ENCODE data around the gene SND1. TPM values are rescaled to one million over a fixed set of nuclear protein-coding genes. Genes with fewer than 3 reads are reported as not detected.

The SND1 gene
- polyA plus RNA-seq, 3 donors: 67.1 to 171 (median 69.6) TPM

- H3K27ac ChIP-seq (ENCODE audit: low read depth, low read length): no peak overlapping the region
- WGBS, 3 donors: 82 to 95% (median 90%) methylated on average over 1 of the region's 1 CpG
These were observed 124.9 kb downstream of the SND1 start for GRCh38 chr7:127776776-127777386.

GRCh38 chr7:127780489-127780888, 128.5 kb downstream of the SND1 start:
- no peak overlapping the region for H3K27ac ChIP-seq (ENCODE audit: low read depth, low read length)
- WGBS, 3 donors: 93 to 100% (median 93%) methylated on average over 1 of the region's 1 CpG

GRCh38 chr7:127781081-127781480, 129.1 kb downstream of the SND1 start:
- H3K27ac ChIP-seq (ENCODE audit: low read depth, low read length): no peak overlapping the region
- 40 to 63% (median 56%) methylated on average over 4 of the region's 4 CpGs for WGBS, 3 donors

DNA sequence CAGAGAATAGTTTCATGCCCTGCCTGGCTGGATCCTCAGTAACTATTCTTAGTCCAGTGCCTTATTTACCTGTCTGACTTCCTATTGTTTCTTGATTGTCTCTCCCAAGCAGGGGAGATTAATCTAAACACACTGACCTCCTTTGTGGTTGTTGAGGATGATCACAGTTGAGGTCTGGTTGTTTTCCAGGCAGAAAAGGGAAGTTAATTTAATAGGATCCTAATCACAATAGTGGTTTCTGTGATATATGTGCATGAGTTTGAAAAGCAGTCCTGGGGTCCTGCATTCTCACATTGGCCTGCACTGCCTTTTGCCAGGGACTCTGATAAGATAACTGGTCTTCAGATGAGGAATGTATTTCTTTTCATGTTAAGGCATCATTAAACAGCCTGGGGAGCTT, 130.1 kb downstream of the SND1 start:
- no peak overlapping the region for H3K27ac ChIP-seq (ENCODE audit: low read depth, low read length)

DNA sequence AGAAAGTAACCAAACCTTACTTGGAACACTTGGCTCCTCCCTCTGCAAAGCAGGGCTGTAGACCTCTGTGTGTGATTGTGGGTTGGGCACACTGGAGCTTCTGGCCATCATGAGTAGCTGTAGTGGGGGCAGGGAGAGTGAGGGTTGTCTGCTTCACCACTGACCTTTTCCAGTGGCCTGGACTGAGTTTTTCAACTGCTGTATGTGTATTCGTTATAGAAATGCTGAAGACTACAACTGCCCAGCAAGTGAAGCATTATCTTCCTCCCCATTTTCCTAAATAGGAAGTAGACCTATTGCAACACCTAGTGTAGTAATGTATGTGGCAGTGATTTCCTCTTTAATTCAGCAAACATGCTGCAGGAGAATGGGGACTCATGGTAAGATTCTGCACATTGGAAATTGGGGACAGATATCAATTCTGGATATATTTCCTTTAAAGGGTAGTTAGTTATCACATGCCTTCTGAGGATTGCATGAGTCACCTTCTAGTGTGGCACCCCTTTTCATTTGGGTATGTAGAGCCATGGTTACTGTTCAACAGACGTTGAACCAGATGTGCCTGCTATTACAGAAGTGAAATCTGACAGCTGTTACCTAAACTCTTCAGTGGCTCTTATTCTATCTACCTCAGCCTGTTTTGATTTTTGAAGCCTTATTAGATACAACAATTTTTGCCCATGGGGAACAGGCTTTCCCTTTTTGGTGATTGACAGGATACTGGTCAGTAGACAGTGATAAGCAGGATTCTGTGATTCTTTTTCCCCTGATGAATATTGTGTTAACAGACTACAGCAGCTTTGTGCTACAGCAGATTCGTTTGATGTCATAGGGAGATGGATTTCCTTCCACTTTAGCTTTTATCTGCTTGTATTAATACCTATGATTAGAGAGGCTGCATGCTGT, 130.9 kb downstream of the SND1 start:
- no peak overlapping the region for H3K27ac ChIP-seq (ENCODE audit: low read depth, low read length)
- WGBS, 3 donors: 53 to 65% (median 60%) methylated on average over 3 of the region's 3 CpGs

- no peak overlapping the region for H3K27ac ChIP-seq (ENCODE audit: low read depth, low read length)
- WGBS, 3 donors: 96 to 100% (median 98%) methylated on average over 1 of the region's 1 CpG
These were observed 134.2 kb downstream of the SND1 start for GRCh38 chr7:127786184-127786583.

DNA sequence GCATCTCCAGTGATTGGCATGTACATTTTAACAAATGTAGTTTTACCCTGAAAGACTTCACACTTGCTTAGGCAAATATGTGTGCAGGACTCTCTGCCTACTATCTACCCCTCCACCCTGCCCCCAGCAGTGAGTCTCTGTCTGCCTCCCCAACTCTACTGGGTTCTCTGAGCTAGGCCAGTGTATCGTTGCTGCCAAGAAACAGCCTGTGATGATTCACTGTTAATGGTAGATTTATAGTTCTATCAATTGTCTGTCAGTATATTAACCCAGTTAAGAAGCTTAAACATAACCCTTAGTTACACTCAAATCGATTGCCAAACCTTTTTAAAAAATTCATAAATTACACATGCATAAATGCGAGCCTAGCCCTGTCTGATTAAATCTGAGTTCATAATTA, 137.0 kb downstream of the SND1 start:
- no peak overlapping the region for H3K27ac ChIP-seq (ENCODE audit: low read depth, low read length)
- 90 to 94% (median 91%) methylated on average over 3 of the region's 3 CpGs for WGBS, 3 donors

- WGBS, 3 donors: 70 to 90% (median 80%) methylated on average over 6 of the region's 6 CpGs
- H3K27ac ChIP-seq (ENCODE audit: low read depth, low read length): no peak overlapping the region
These were observed 139.6 kb downstream of the SND1 start for GRCh38 chr7:127791446-127792189.

- 83 to 94% (median 89%) methylated on average over 5 of the region's 5 CpGs for WGBS, 3 donors
- no peak overlapping the region for H3K27ac ChIP-seq (ENCODE audit: low read depth, low read length)
These were observed 140.7 kb downstream of the SND1 start for GRCh38 chr7:127792528-127793342.

GRCh38 chr7:127793582-127793981, 141.6 kb downstream of the SND1 start:
- no peak overlapping the region for H3K27ac ChIP-seq (ENCODE audit: low read depth, low read length)
- WGBS, 3 donors: 66 to 87% (median 75%) methylated on average over 4 of the region's 4 CpGs

DNA sequence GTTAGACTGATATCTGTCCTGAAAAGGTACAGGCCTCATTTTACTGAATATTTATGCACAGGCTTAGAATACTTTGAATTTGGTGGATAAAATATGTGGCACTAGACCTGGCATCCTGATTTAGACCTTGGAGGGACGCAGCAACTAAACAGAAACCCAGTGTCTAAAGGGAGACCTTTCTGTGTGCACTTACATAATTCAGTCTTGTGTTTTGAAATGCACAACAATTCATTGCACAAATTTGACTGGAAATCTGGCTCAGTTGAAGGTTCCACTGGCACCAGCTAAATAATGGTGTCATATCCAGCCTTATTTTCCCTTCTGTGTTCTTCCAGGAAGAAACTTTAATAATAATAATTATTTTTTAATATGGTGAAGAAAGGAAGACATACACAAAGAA, 142.1 kb downstream of the SND1 start:
- no peak overlapping the region for H3K27ac ChIP-seq (ENCODE audit: low read depth, low read length)
- 49 to 83% (median 54%) methylated on average over 1 of the region's 1 CpG for WGBS, 3 donors

- no peak overlapping the region for H3K27ac ChIP-seq (ENCODE audit: low read depth, low read length)
- WGBS, 3 donors: 66 to 80% (median 71%) methylated on average over 4 of the region's 4 CpGs
These were observed 142.6 kb downstream of the SND1 start for GRCh38 chr7:127794551-127794950.

DNA sequence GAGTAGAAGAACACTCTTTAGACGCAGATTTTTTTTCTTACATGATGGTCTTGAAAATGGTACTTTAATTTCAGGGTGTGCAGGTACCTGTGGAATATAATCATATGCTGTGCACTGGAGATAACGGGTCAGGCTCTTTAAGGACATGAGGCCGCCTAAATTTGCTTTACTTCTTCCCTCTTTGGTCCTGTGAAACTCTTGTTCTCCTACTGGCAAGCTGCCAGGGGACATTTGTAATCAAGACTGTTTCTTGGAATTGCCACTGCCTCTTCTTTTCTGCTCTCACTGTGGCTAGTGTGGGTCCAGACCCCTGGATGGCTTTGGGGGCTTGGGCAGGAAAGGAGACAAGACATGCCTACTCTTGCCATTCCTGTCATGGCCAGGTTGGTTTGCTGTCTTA, 146.0 kb downstream of the SND1 start:
- 58 to 66% (median 62%) methylated on average over 3 of the region's 3 CpGs for WGBS, 3 donors
- H3K27ac ChIP-seq (ENCODE audit: low read depth, low read length): no peak overlapping the region

DNA sequence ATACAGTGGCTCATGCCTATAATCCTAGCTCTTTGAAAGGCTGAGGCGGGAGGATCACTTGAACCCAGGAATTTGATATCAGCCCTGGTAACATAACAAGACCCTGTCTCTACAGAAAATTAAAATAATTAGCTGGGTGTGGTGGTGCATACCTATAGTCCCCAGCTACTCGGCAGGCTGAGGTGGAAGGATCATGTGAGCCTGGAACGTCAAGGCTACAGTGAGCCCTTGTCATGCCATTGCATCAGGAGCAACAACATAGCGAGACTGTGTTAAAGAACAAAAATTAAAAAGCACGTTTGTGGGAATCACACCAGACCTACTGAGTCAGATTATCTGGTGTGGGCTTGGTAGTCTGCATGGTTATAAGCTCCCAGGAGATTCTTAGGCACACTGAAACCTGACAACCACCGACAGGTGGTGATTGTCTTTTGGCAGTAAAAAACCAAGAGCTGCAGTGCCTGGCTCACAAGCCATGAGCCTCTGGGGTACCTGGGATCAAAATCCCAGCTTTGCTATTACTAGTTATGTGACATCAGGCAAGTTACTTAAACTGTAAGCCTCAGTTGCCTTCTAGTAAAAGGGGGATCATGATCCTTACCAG, 146.9 kb downstream of the SND1 start:
- H3K27ac ChIP-seq (ENCODE audit: low read depth, low read length): no peak overlapping the region
- WGBS, 3 donors: 71 to 93% (median 86%) methylated on average over 6 of the region's 6 CpGs

DNA sequence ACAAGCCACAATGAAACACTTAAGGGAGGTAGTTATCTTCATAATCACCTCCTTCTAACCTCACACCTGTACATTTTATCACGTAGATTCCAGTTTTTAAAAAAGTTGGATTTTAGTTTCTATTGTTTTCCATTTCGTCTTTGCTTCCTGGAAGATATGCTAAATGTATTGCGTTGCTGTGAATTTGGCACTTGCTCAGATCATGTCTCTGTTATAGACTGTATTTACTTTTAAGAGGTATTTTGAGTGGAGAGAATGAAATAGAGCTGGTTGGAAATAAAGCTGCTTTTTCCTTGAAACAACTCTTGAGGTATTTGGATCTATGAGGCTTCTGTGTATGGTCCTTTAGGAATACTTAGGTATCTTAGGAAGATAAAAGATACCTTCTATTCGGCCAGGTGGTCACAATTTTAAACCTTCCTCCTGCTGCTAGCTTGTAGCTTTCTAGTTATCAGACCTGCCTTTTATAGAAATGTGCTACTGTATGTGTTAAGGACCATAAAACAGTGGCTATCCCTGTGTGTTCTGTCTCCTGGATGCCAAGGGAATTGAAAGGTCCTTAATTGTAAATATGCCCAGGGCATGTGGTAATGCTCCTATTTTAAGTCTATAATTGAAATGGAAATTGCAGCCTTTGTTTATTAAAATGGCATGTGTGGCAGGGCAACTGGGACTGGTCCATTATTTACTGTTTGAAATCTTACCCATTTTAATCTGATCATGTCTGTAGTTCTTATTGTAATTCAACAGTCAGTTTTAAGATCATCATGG, 147.7 kb downstream of the SND1 start:
- WGBS, 3 donors: 46 to 88% (median 75%) methylated on average over 4 of the region's 4 CpGs

GRCh38 chr7:127802845-127803244, 150.9 kb downstream of the SND1 start:
- H3K27ac ChIP-seq (ENCODE audit: low read depth, low read length): no peak overlapping the region
- 79 to 88% (median 86%) methylated on average over 5 of the region's 5 CpGs for whole genome bisulfite sequencing, 3 donors

More for the DNA sequence above, 147.7 kb downstream of the SND1 start:
- no peak overlapping the region for H3K27ac ChIP-seq (ENCODE audit: low read depth, low read length)

DNA sequence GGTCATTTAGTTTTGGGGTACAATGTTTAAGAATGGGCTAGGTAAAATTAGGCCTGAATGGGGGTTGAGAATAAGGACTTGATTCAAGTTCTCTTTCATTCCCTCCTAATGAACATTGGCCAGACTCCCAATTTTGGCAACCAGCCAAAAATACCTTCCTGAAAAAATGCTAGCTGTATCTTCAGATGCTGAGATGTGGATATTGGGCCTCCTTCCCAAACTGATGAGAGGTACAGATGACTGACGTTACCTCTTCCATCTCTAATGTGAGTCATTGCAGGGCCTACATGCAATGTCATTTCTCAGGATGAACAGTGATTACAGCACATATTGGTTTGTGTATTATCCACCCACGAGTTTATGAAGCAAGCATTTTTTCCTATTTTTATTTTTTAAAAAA, 151.6 kb downstream of the SND1 start:
- WGBS, 3 donors: 64 to 78% (median 72%) methylated on average over 2 of the region's 2 CpGs
- no peak overlapping the region for H3K27ac ChIP-seq (ENCODE audit: low read depth, low read length)

All from adipose tissue (tissue), 3 donors.